Type B pancreatic cell (in vitro differentiated cells): ENCODE results near the gene SDR42E2. TPM values are rescaled to one million over a fixed set of nuclear protein-coding genes. Genes with fewer than 3 reads are reported as not detected.
"Not testable (repeated sequence)": the region's sequence is repeated elsewhere in the genome, so short reads cannot be mapped to it uniquely, and the experiment has no call there.

Source experiments
- DNase-seq: peaks from one replicate; pipeline ENCODE4 v3.0.0; 2021; ENCODE audit warnings: mixed read lengths; ENCODE audit not compliant: unreplicated experiment; ENCODE audit errors: extremely low spot score
- H3K27ac Mint-ChIP-seq: 2 replicates; pipeline ENCODE4 v1.8.0; 2021; ENCODE audit warnings: mild to moderate bottlenecking, mixed read lengths
- H3K27me3 Mint-ChIP-seq: 2 replicates; pipeline ENCODE4 v1.8.0; 2021; ENCODE audit warnings: mixed read lengths
- H3K36me3 Mint-ChIP-seq: 2 replicates; pipeline ENCODE4 v1.8.0; 2021; ENCODE audit warnings: mixed read lengths
- H3K4me1 Mint-ChIP-seq: one replicate; pipeline ENCODE4 v1.8.0; 2021; ENCODE audit warnings: mixed read lengths; ENCODE audit not compliant: unreplicated experiment
- H3K4me3 Mint-ChIP-seq: 2 replicates; pipeline ENCODE4 v1.8.0; 2021; ENCODE audit warnings: mild to moderate bottlenecking, mixed read lengths
- H3K9me3 Mint-ChIP-seq: 2 replicates; pipeline ENCODE4 v1.8.0; 2021; ENCODE audit warnings: mixed read lengths
- total RNA-seq: library from RNA; stranded (reverse); gene quantifications from 2 replicates; pipeline ENCODE4 v1.2.1, GENCODE V29; 2021; ENCODE audit warnings: low replicate concordance
- TF ChIP-seq, protein P1 (sequence below): fragments of 200-600 bp; sonication (generic); conservative IDR thresholded peaks from 2 replicates; pipeline ENCODE4 v1.5.0; 2021; ENCODE audit warnings: antibody characterized with exemption, mild to moderate bottlenecking

SDR42E2 gene
- total RNA-seq, 1 donor from 2014 or later, result 0.19 TPM

GRCh38 chr16:22213801-22214200 lies 51.5 kb downstream of the SDR42E2 start:
- H3K27ac Mint-ChIP-seq, result no peak overlapping the region
- H3K4me1 Mint-ChIP-seq, result no peaks in the 10 kb centered on the region
- H3K27me3 Mint-ChIP-seq, result no peaks in the 10 kb centered on the region
- no peak overlapping the region for H3K4me3 Mint-ChIP-seq
- no peaks in the 10 kb centered on the region for H3K9me3 Mint-ChIP-seq
- TF ChIP-seq, protein P1, sequence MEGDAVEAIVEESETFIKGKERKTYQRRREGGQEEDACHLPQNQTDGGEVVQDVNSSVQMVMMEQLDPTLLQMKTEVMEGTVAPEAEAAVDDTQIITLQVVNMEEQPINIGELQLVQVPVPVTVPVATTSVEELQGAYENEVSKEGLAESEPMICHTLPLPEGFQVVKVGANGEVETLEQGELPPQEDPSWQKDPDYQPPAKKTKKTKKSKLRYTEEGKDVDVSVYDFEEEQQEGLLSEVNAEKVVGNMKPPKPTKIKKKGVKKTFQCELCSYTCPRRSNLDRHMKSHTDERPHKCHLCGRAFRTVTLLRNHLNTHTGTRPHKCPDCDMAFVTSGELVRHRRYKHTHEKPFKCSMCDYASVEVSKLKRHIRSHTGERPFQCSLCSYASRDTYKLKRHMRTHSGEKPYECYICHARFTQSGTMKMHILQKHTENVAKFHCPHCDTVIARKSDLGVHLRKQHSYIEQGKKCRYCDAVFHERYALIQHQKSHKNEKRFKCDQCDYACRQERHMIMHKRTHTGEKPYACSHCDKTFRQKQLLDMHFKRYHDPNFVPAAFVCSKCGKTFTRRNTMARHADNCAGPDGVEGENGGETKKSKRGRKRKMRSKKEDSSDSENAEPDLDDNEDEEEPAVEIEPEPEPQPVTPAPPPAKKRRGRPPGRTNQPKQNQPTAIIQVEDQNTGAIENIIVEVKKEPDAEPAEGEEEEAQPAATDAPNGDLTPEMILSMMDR, result no peak
- no peak for DNase-seq
- peaks cover 13% of the 10 kb centered on the region for H3K36me3 Mint-ChIP-seq

DNA sequence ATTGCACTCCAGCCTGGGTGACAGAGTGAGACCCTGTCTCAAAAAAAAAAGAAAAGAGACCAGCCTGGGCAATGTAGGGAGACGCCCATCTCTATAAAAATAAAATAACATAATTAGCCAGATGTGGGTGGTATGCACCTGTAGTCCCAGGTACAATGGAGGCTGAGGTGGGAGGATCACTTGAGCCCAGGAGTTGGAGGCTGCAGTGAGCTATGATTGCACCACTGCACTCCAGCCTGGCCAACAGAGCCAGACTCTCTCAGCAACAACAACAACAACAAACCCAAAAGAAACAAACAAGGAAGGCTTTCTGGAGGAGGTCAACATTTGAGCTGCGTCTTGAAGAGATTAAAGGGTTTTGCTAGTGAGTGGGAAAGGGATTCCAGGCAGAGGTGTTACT lies 52.1 kb downstream of the SDR42E2 start:
- H3K4me1 Mint-ChIP-seq, result no peaks in the 10 kb centered on the region
- H3K27me3 Mint-ChIP-seq, result no peaks in the 10 kb centered on the region
- TF ChIP-seq, protein P1, result no peak
- H3K27ac Mint-ChIP-seq, result no peak overlapping the region
- H3K36me3 Mint-ChIP-seq, result peaks cover 13% of the 10 kb centered on the region
- no peak for DNase-seq
- H3K4me3 Mint-ChIP-seq, result no peak overlapping the region
- no peaks in the 10 kb centered on the region for H3K9me3 Mint-ChIP-seq

DNA sequence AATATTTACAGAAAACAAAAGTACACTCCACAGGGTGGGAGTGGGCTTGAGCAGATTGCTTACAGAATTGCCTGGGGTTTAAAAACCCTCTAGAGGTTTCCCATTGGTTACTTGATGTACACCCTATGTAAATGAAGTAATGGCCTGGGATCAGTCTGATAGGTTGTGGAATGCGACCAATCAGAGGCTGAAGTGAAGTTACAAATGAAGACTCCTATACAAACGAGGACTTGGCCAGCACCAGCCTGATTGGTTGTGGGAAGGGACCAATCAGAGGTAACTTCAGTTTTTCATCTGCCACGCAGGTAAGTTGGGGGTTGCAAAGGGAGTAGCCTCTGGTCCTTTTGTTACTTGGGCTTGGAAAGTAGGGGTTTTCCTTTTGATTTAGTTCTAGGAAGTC lies 52.6 kb downstream of the SDR42E2 start:
- Mint-ChIP-seq H3K27me3 (no peaks in the 10 kb centered on the region), H3K36me3 (peaks cover 13% of the 10 kb centered on the region), H3K27ac (no peak overlapping the region), H3K9me3 (no peaks in the 10 kb centered on the region), H3K4me3 (no peak overlapping the region), H3K4me1 (no peaks in the 10 kb centered on the region)
- no peak for DNase-seq
- TF ChIP-seq, protein P1, result no peak

GRCh38 chr16:22216191-22216831 lies 54.0 kb downstream of the SDR42E2 start:
- Mint-ChIP-seq H3K36me3 (peaks cover 9% of the 10 kb centered on the region), H3K4me1 (no peaks in the 10 kb centered on the region), H3K9me3 (no peaks in the 10 kb centered on the region), H3K4me3 (no peak overlapping the region), H3K27me3 (no peaks in the 10 kb centered on the region), H3K27ac (no peak overlapping the region)
- TF ChIP-seq, protein P1, result no peak
- no peak for DNase-seq

- not testable (repeated sequence) for DNase-seq, H3K27me3 Mint-ChIP-seq, H3K27ac Mint-ChIP-seq
Observed at GRCh38 chr16:22216832-22217225, 54.5 kb downstream of the SDR42E2 start.

DNA sequence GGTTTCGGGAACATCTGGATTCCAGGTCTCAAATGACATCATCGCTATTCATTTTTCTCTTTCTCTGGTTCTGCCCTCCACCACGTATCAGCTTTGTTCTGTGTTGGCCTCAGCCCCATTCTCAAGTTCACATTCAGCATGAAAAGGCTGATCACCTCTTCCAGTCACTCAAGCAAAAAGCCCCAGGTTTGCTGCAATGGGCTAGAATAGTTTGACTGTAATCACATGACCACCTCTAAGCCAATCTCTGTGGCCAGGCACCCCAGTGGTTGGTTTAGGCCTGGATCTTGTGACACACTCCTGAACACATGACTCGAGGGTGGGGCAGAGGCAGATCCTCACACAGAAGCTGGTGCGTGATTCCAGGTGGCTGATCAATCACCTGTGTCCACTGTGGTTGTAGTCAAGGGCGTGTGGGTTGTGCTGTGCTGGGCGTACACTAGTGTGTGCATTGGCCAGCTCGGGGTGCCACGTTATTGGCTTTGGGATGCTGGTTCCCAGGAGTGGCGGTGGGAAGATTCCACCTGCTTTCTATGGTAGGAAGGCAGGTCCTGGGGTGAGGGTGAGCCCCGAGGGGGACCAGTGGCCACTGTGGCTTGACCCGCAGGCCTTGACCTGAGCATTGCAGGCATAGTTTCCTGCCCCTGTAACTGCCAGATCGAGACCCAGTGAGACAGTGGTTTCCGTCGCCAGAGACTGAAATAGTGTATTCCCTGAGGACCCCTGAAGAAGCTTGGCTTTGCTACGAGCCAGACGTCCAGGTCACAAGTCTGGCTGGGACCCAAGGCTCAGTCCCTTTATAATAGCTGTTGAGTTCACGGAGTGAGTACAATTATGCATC lies 55.8 kb downstream of the SDR42E2 start:
- no peaks in the 10 kb centered on the region for H3K4me1 Mint-ChIP-seq
- no peak overlapping the region for H3K27ac Mint-ChIP-seq
- DNase-seq, result no peak

More at GRCh38 chr16:22216832-22217225, 54.5 kb downstream of the SDR42E2 start:
- H3K9me3 Mint-ChIP-seq, H3K36me3 Mint-ChIP-seq, H3K4me3 Mint-ChIP-seq, H3K4me1 Mint-ChIP-seq: not testable (repeated sequence)

More for the DNA sequence above, 55.8 kb downstream of the SDR42E2 start:
- Mint-ChIP-seq H3K4me3 (no peak overlapping the region), H3K9me3 (no peaks in the 10 kb centered on the region), H3K36me3 (peaks cover 9% of the 10 kb centered on the region), H3K27me3 (no peaks in the 10 kb centered on the region)
- TF ChIP-seq, protein P1, result no peak
